ENCODE results near the gene SEMA5B.

DNA sequence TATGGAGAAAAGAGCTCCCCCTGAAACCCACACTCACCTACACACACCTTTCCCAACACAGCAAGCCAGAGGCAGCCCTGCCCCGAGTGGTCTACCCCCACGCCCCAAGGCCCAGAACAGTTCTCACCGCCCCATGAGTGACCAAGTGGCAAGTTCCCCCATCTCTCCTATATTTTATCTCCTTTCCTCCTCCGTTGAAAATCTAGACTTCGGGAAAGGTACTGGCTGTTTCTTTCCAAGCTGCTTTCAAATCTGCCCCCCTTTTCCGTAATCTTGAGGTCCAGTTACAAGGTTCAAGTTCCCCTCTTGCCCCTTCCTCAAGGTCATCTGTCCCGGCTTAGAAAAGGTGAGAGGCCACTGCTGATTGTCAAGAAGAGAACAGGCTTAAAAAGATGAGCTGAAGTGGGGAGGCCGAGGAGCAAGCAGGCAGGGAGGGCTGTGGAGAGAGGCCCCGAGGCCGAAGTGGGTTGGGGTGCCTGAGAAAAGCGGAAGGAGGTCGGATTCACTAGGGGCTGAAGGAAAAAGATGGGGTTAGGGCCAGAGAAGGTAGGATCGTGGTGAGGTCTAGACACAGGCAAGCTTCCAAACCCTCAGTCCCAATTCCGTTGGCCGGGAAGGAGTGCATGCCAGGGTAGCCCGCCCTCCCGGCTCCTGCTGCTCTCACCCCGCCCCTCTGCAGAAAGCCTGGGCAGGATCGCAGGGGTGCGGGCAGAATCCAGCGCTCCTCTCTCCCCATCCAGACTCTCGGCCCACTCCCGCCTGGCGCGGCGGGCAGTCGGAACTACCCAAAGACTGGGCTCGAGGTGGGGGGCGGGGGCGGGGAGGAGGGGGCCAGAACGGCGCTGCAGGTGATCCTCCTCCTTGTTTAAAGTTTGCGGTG is 1.7 kb downstream of the SEMA5B start:
- TF ChIP-seq, protein P1, sequence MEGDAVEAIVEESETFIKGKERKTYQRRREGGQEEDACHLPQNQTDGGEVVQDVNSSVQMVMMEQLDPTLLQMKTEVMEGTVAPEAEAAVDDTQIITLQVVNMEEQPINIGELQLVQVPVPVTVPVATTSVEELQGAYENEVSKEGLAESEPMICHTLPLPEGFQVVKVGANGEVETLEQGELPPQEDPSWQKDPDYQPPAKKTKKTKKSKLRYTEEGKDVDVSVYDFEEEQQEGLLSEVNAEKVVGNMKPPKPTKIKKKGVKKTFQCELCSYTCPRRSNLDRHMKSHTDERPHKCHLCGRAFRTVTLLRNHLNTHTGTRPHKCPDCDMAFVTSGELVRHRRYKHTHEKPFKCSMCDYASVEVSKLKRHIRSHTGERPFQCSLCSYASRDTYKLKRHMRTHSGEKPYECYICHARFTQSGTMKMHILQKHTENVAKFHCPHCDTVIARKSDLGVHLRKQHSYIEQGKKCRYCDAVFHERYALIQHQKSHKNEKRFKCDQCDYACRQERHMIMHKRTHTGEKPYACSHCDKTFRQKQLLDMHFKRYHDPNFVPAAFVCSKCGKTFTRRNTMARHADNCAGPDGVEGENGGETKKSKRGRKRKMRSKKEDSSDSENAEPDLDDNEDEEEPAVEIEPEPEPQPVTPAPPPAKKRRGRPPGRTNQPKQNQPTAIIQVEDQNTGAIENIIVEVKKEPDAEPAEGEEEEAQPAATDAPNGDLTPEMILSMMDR (conservative IDR thresholded peaks at IDR 0.05; ENCODE audit: low read depth, low read length) = no peak
- no peak for TF ChIP-seq EZH2 (IDR thresholded peaks at IDR 0.05; ENCODE audit: low read length, unreplicated experiment)

Measured in PC-3 (cell line).